ENCODE measurements around the gene PAX9. TPM values are rescaled to one million over a fixed set of nuclear protein-coding genes. Genes with fewer than 3 reads are reported as not detected.

Gene PAX9
- polyA plus RNA-seq, 10 donors = 0.26 to 6.0 (median 1.9) TPM

DNA sequence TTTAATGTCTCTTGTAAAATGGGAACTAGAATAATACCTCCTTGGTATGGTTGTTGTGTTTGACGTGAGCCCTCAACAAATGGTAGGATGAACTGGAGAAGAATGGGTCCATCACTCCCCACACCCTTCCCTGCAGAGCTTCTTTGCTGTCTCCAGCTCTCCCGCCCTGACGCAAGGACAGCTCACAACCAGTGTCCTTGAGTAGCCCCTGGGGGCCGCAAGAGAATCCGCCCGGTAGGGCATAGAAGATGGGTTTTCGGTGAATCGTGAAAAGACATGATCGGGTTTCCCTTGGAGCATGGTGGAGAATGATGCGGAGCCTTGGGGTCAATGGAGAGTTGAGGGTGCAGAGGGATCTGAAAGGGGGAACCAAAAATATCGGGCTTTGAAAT is 6.1 kb upstream of the PAX9 start:
- DNase-seq = no peak

DNA sequence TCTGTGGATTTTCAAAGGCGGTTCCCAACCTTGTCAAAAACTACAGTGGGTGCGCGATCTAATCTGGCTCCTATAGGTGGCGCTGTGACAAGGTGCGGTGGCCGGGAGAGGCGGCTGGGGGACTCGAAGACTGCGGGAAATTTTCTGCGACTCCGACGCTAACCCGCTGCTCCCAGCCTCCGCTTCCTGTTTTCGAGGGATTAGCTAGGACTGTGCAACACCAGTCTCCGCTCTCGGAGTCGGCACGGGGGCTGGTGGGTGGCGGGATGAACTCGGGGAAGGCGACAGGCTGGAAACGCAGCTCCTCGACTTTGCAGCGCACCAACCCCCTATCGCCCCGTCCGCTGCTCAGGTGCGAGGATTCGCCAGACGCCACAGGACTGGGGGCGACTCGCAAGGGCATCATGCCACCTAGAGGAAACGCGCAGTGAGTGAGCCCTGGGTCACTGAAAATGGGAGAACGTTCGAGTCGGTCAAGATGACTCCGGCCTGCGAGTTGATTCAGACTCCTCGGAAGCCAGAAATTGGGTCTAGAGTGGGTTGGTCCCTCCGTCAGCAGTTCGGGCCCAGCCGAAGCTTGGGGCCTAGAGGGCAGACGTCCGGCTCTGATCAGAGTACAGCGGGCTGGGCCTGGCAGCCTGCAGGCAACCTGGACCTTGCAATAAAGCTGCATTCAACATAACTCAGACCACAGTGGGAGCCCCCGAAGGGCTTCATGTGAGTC is 5.5 kb upstream of the PAX9 start:
- DNase-seq = peak in 1 of 3 donors; percentile 66

DNA sequence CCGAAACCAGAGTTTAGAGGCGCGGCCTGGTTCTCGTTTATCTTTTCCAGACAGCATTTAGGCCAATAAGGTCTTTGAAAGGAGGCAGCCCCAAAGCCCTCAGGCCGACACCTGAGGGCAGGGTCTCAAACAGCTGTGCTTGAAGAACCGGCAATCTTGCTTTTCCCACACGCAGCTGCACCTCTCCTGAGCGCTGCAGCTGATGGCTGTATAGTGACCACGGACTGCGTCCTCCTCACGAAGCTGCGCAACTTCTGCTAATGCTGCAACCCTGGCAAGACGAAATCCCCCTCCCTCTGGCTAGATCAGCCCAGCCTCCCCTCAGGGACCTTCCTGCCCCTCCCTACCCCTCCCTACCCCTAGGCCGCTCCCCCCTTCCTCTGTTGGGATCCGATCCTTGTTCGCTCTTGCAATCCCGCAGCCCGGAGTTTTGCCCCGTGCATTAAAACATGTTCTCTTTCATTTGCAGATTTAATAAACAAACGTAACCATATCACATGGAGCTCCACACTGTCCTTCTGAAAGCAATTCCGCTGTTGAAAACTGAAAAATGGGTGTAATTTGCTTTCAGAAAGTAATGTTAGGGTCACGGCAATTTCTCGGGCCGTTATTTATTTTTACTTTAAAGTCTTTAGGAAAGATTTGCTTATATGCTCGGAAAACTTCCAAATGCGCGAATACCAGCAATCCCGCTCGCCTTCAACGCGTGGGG is 4.8 kb upstream of the PAX9 start:
- peak in 1 of 3 donors; percentile 73 for DNase-seq

DNA sequence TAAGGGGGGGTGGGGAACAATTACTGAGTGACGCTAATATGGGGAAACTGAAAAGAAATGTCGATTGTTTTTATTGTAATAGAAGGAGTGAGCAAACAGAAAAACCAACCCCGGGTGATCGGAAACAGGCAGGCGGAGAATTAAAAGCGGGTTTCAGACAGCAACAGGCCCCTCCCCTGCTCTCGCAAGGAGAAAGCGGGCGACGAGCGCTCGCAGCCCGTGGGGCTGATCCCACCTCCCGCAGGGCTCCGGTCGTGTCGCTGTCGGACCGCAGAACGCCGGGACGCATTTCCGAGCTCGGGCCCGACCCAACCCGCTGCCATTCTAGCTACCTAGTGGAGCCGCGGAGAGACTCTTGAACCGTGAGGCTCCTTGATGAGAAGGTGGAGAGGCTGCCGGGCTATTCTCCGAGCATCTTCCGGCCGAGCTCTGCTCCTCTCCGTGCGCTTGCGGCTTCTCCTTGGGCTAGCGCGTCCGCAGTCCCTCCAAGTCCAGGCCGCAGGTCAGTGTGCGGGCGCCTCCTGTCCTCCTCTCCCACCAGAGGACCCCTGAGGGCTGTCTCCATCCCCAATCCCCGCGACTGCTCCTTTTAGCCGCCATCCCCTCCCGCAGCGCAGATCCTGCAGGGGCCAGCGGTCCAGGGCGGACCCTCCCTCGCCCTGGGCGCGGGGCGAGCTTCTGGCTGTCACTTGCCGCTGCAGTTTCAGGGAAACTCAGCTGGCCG is 4.1 kb upstream of the PAX9 start:
- DNase-seq = peak in 1 of 3 donors; percentile 55

DNA sequence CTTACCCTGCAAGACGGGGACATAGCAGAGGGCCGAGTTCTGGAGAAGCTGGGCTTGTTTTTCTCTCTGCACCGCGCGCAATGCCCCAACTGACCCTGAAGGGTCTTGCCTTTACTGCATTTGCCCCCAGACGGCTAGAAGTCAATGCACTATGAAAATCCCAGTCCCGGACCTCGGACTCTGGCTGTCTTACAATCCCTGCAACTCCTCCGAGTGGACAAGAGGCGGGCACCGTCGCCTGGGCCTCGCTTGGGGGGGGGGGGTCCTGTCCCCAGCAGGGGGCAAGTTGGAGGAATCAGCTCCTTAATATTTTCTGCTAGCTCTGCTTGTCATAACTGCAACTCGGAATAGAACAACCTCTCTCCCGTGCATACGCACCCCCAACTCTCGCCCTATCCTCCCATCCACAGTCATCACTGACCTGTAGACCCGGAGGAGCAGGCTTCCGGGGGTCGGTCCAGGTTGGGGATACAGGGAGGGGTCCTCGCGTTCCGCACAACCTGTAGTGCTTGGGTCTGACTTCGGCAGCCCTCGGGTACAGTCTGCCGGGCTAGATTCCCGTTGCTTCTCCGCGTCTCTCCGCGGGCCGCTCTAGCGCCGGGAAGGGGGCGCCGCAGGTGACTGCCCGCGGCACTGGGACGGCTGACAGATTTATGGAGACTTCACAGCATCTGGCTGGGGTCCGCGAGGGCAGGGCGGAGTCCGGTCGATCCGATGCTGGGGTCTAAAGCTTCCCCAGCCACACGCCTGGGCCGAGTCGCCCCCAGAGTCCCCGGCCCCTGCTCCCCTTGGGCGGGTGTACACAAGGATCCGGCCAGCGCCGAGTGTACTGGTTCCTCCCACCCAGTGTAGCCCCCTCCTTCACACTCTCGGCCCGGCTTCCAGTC is 3.3 kb upstream of the PAX9 start:
- peak in 1 of 3 donors; percentile 49 for DNase-seq

DNA sequence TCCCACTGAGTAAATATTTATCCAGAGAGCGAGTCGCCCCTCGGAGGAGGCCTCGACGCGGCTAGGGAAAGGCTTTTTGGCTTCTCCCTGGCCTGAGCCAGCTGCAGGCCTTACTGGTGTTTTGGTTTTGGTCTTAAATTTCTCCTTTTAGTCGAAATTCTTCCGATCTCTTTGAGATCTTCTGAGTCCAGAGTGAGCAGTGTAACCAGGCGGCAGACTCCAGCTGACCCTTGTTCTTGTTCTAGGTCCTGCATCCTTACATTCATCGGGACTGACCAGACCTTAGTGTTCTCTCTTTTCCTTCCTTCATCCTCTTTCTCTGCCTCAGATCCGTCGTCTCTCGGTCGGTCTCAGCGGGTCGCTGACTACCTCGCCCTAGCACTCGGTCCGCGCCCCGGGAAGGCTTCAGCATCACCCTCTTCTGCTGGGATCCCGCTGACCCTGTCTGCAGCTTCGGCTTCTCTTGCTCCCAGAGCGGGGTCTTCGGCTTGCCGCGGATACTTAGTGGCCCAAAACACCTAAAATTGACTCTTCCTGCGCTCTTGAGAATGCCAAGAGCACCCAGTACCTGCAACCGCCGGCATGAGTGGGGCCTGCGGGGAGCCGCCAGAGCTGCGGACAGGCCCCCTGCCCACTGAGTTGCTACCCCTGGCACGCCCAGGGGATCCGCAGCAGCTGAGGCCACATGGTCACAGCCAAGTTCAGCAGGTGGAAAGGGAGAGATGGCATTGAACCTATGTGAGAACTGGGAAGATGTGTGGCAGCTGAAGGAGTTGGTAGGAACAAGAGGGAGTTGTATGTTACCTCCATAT is 2.4 kb upstream of the PAX9 start:
- DNase-seq = peak in 1 of 3 donors; percentile 36

DNA sequence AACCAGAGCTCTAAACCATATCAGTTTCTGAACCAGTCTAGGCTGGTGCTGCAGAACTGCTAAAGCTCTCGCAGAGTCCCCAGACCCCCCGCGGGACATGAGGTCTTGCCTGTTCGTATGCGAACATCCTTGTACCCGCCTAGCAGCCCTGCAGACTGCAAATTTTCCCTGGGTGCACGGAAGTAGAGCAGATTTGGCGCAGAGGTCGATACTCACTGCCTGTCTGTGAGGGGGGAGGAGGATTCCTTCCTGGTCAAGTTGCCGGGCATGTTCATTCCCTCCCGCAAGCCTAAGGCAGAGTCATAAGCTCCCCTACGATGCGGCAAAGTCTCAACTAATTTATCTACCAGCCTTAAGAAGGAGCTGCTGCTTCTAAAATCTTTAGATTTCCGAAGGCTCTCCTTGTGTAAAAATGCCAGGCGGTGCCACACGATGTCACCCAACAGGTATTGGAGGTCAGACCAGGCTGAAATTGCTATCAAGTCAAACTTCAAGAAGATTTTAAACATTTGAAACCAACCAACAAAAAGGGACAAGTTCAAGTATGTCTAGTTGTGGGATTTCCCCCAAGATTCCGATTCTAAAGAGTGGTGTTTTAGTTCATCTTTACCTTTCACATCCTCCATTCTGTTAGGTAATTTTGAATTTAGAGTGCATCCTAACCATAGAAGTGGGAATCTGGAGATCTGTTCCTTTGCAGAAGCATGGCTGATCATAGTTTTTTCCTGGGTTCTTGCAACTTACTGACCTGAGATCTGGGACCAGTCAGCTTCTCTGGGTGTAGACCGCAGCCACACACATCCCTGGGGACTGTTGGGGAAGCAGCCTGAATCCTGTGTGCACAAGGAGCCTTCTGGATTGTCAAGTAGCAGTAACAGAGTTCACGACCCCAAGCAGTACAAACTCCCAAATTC is 1.6 kb upstream of the PAX9 start:
- DNase-seq = peak in 1 of 3 donors; percentile 11

DNA sequence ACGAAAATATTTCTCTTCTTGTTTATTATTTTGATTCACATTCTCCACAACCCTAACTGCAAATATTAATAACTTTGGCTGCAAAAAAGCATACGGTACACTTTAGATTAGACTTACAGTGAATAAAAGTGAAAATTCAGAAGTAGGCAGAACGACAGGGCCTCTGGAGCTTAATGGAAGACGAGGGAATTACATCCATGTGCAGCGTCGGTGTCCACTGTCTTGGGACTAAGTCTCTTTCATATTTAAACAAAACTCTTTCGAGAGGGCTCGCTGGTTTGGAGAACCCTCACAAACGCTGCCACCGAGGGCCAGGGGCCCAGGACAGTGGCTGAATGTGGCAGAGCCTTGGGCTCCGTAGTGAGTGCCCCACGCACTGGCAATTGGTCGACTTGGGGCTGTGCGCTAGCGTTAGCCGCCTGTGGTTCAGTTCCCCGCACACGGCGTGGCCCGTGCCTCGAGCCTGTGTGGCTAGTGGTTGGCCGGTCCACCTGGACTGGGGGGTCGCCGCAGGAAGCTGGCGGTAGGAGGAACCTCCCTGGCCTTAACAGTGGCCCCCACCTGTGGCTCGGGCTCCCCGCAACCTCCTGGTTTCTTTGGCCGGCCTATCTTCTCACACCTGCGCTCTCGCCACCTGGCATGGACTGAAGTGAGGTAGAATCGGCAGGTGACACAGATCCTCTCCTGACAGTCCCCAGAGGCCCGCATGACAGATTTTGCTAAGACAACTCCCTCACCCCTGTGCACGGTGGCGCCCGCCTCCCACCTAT is 739 bp upstream of the PAX9 start:
- DNase-seq = peak in 1 of 3 donors; percentile 19

DNA sequence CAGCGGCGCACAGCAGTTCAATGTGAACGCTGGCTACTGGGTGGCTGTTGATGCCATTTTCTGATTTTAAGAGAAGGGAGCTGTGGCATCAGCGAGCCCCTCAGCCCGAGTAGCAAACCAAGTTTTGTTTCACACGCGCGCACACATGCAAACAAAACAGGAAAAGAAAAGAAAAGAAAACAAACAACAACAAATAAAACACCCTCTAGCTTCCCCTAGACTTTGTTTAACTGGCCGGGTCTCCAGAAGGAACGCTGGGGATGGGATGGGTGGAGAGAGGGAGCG is 540 bp downstream of the PAX9 start:
- no peak for DNase-seq

DNA sequence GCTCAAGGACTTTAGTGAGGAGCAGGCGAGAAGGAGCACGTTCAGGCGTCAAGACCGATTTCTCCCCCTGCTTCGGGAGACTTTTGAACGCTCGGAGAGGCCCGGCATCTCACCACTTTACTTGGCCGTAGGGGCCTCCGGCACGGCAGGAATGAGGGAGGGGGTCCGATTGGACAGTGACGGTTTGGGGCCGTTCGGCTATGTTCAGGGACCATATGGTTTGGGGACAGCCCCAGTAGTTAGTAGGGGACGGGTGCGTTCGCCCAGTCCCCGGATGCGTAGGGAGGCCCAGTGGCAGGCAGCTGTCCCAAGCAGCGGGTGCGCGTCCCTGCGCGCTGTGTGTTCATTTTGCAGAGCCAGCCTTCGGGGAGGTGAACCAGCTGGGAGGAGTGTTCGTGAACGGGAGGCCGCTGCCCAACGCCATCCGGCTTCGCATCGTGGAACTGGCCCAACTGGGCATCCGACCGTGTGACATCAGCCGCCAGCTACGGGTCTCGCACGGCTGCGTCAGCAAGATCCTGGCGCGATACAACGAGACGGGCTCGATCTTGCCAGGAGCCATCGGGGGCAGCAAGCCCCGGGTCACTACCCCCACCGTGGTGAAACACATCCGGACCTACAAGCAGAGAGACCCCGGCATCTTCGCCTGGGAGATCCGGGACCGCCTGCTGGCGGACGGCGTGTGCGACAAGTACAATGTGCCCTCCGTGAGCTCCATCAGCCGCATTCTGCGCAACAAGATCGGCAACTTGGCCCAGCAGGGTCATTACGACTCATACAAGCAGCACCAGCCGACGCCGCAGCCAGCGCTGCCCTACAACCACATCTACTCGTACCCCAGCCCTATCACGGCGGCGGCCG is 1.1 kb downstream of the PAX9 start:
- peak in 1 of 3 donors; percentile 67 for DNase-seq

DNA sequence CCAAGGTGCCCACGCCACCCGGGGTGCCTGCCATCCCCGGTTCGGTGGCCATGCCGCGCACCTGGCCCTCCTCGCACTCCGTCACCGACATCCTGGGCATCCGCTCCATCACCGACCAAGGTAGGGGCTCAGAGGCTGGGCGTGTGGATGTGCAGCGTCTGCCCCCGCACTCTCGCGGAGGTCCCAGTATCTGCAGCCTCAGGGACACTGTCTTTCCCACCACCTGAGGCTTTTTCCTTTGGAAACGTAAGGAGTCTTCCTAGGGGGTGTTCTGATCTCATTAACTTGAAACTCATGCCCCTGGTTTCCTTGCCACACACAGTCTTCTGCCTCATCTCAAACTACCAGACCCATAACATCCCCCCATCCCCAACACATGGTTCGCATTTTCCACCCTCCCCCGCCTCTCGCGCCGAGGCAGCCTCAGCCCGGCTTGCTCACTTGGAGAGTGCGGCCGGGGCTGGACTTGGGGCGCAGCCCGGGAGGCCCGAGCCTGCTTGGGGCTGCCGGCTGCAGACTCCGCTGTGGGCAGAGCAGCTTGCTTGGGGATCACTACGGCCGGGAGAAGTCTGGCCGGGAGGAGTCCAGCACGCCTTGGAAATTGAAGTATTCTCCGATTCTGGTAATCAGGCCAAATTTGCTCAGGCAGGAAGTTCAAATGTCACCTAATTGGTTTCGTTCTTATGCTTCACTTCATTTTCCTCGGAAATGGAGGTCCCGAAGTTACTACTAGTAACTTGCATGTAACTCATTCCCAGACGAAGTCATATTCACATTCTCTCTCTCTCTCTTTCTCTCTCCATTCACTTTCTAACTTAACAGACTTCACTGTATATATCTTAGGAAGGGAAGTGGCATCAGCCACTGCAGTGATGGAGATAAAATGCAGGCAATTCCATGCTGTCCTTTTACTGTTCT is 2.0 kb downstream of the PAX9 start:
- peak; percentile 33 to 85 (median 67) for DNase-seq

DNA sequence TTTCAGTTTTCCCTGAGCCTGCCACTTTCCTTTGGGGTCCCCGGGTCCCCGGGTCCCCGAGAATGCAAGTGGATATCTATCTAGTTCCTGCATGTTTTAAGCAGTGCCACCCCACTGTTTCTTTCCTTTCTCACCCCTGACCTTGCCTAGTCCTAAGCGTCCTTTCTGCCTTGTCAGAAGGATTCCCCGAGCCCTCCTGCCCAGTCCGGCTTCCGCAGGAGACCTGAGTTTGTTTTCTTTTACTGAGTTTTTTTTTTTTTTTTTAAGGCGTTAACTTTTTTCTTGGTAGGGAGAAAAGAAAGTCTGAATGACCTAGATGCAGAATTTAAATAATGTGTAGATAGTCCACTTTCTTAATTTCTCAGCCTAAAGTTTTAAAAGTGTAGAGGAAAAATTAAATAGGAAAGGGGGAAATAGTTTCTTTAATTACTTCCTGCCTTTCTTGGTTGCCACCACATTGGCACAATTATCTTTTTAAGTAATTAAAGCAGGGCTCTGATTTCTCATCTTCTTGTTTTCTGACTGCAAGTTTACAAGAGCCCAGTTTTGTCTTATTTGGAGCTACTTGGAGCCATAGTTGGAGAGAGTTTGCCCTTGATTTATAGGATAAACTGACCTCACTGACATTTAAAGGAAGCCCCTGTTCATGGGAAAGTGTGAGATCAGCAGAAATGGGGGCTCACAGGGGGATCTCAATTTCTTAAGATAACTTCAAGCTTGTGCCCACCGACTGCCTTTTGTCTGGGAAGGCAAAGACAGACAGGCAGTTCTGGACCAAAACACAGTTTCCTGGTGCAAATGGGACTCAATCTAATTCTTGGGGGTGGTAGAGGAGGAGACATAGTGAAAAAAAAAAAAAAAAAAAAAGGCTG is 2.9 kb downstream of the PAX9 start:
- DNase-seq = no peak

DNA sequence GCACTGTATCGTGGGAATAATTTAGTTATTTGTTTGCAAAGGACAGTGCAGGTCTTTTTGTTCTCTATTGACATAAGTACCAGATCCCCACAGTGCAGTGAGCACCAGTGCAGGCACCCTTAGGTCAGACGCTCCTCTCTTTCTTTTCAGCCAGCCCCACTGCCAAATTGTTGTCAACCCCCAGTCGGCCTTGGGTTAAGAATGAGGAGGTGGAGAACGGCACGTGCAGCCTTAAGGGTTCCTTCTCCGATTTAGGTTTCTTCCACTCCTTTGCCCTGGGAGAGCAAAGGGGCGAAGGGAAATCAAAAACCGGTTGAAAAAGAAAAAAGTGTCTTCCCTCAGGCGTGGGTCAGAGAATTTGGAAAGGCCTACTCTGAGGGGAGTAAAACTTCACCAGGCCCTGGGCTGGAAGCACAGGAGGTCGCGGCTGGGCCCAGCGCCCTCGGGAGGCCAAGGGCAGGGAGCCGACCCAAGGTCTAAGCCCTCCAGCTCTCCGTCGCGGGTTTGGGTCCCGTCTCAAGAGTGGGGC is 4.3 kb downstream of the PAX9 start:
- no peak for DNase-seq

DNA sequence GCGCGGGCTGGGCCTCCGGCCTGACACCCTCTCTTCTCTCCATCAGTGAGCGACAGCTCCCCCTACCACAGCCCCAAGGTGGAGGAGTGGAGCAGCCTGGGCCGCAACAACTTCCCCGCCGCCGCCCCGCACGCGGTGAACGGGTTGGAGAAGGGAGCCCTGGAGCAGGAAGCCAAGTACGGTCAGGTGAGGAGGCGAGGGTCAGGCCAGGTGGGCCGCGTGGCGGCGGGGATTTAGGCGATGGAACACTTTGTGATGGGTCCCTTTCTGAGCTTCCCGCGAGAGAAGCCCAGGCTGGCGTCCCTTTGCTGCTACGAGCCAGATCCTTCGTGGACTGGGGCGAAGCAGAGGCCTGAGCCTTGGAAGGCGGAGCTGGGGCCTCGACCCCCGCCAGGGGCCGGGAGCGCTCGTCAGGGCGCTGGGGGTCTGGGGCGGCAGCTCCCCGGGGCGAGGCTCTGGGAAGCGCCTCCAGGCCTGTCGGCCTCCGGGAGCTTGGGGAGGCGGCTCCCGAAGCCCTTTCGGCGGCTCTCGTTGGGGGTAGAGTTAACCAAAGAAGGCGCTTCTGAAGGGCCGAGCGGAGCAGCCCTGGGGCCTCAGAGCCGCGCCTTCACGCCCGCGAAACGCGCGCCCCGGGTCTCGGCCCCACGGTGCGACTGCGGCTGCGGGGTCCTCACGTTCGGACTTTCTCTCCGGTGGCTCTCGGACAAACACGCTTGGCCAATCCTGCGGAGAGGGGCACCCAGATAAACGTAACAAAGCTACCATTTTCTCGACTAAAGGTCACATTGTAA is 5.0 kb downstream of the PAX9 start:
- no peak for DNase-seq

DNA sequence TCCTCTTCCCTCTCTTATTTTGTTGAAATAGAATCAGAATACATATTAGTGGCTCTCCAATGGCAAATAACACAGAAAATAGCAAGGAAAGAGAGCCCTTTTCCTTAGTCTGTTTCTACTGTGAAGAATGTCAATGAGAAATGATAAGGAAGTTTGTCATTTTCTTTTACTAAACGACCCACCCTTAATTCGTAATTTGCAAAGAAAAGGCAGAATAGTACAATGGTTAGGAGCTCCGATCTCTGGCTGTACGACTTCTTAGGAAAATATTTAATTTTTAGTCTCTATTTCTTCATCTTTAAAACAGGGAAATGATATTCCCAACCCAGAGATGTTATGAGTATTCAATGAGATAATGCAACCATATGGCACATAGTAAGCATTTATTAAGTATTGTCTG is 6.0 kb downstream of the PAX9 start:
- no peak for DNase-seq

Measured in muscle of back (tissue), 11 donors.